ENCODE results near the gene UGGT1.
"Not testable (repeated sequence)": the region's sequence is repeated elsewhere in the genome, so short reads cannot be mapped to it uniquely, and the experiment has no call there.

Gene UGGT1

GRCh38 chr2:128177315-128177714 lies 86.3 kb downstream of the UGGT1 start:
- DNase-seq, result no peak

- no peak for DNase-seq
Measured at GRCh38 chr2:128178149-128178649, 87.2 kb downstream of the UGGT1 start.

GRCh38 chr2:128178650-128179460 lies 87.9 kb downstream of the UGGT1 start:
- DNase-seq, result peak; percentile 85

- DNase-seq, result no peak
Measured at GRCh38 chr2:128179461-128179755, 88.4 kb downstream of the UGGT1 start.

- DNase-seq, result no peak
Measured at GRCh38 chr2:128180031-128180430, 89.0 kb downstream of the UGGT1 start.

- no peak for DNase-seq
Measured at GRCh38 chr2:128185576-128185975, 94.6 kb downstream of the UGGT1 start.

- no peak for DNase-seq
Measured at GRCh38 chr2:128187032-128187654, 96.1 kb downstream of the UGGT1 start.

- peak; percentile 76 for DNase-seq
Measured at GRCh38 chr2:128195435-128195984, 104.5 kb downstream of the UGGT1 start.

GRCh38 chr2:128196026-128196425 lies 105.0 kb downstream of the UGGT1 start:
- DNase-seq, result peak; percentile 22

GRCh38 chr2:128196471-128196931 lies 105.5 kb downstream of the UGGT1 start:
- DNase-seq, result peak; percentile 61

- no peak for DNase-seq
Measured at GRCh38 chr2:128197059-128197458, 106.1 kb downstream of the UGGT1 start.

GRCh38 chr2:128198656-128199055 lies 107.7 kb downstream of the UGGT1 start:
- DNase-seq, result no peak

- no peak for DNase-seq
Measured at GRCh38 chr2:128199141-128199540, 108.1 kb downstream of the UGGT1 start.

GRCh38 chr2:128202791-128203190 lies 111.8 kb downstream of the UGGT1 start:
- DNase-seq, result no peak

GRCh38 chr2:128206245-128206644 lies 115.2 kb downstream of the UGGT1 start:
- no peak for DNase-seq

GRCh38 chr2:128208023-128208422 lies 117.0 kb downstream of the UGGT1 start:
- no peak for DNase-seq

GRCh38 chr2:128208631-128209324 lies 117.8 kb downstream of the UGGT1 start:
- not testable (repeated sequence) for DNase-seq

GRCh38 chr2:128214251-128214650 lies 123.3 kb downstream of the UGGT1 start:
- no peak for DNase-seq

GRCh38 chr2:128214866-128215460 lies 124.0 kb downstream of the UGGT1 start:
- no peak for DNase-seq

- peak; percentile 82 for DNase-seq
Measured at GRCh38 chr2:128215897-128216642, 125.1 kb downstream of the UGGT1 start.

- DNase-seq, result peak; percentile 50
Measured at GRCh38 chr2:128217671-128218070, 126.7 kb downstream of the UGGT1 start.

GRCh38 chr2:128219891-128220290 lies 128.9 kb downstream of the UGGT1 start:
- DNase-seq, result no peak

Data from hematopoietic multipotent progenitor cell treated with erythropoietin and hydrocortisone succinate and interleukin-3 and kit ligand, for 4 days (in vitro differentiated cells).